Mesendoderm (in vitro differentiated cells): ENCODE data around the gene KLK6.
"Not testable (repeated sequence)": the region's sequence is repeated elsewhere in the genome, so short reads cannot be mapped to it uniquely, and the experiment has no call there.

Experiments
- DNase-seq: peaks from one replicate; pipeline ENCODE4 v3.0.0; 2013
- H2AK5ac ChIP-seq: 2 replicates; pipeline ENCODE4 v1.6.1; 2013; ENCODE audit warnings: low read length, inconsistent platforms
- H2BK120ac ChIP-seq: 2 replicates; pipeline ENCODE4 v1.6.1; 2013; ENCODE audit warnings: low read depth, mild to moderate bottlenecking, low read length, moderate library complexity, mixed read lengths
- H2BK15ac ChIP-seq: replicated peaks from 2 replicates; pipeline ENCODE4 v1.6.1; 2013; ENCODE audit warnings: low read depth, mild to moderate bottlenecking, moderate library complexity
- H2BK5ac ChIP-seq: 2 replicates; pipeline ENCODE4 v1.6.1; 2013; ENCODE audit warnings: low read length, inconsistent platforms
- H3K18ac ChIP-seq: 2 replicates; pipeline ENCODE4 v1.6.1; 2013; ENCODE audit warnings: mild to moderate bottlenecking, low read length, mixed read lengths
- H3K23ac ChIP-seq: one replicate; pipeline ENCODE4 v1.6.1; 2013; ENCODE audit warnings: low read length
- H3K27ac ChIP-seq: 2 replicates; pipeline ENCODE4 v1.5.1; 2013; ENCODE audit warnings: low read depth, mild to moderate bottlenecking, inconsistent platforms, low read length, moderate library complexity
- H3K27me3 ChIP-seq: 2 replicates; pipeline ENCODE4 v1.6.1; 2013; ENCODE audit warnings: low read length, control low read depth, mild to moderate bottlenecking, inconsistent platforms; ENCODE audit not compliant: insufficient read depth, poor library complexity
- H3K36me3 ChIP-seq: 2 replicates; pipeline ENCODE4 v1.6.1; 2013; ENCODE audit warnings: low read length, inconsistent platforms; ENCODE audit not compliant: control insufficient read depth, insufficient read depth
- H3K4ac ChIP-seq: one replicate; pipeline ENCODE4 v1.6.1; 2013; ENCODE audit warnings: low read depth, mild to moderate bottlenecking, low read length, moderate library complexity
- H3K4me1 ChIP-seq: 2 replicates; pipeline ENCODE4 v1.6.1; 2013; ENCODE audit warnings: low read depth, low read length, inconsistent platforms; ENCODE audit not compliant: control insufficient read depth
- H3K4me2 ChIP-seq: 2 replicates; pipeline ENCODE4 v1.6.1; 2013; ENCODE audit warnings: low read length
- H3K4me3 ChIP-seq: 2 replicates; pipeline ENCODE4 v1.5.1; 2013; ENCODE audit warnings: mild to moderate bottlenecking, low read length
- H3K56ac ChIP-seq: one replicate; pipeline ENCODE4 v1.6.1; 2013; ENCODE audit warnings: low read length
- H3K79me1 ChIP-seq: 2 replicates; pipeline ENCODE4 v1.6.1; 2013; ENCODE audit warnings: low read length, inconsistent platforms
- H3K79me2 ChIP-seq: 2 replicates; pipeline ENCODE4 v1.6.1; 2013; ENCODE audit warnings: mild to moderate bottlenecking, low read length; ENCODE audit not compliant: control insufficient read depth, insufficient read depth
- H3K9ac ChIP-seq: 2 replicates; pipeline ENCODE4 v1.6.1; 2013; ENCODE audit warnings: low read length, inconsistent platforms
- H4K5ac ChIP-seq: one replicate; pipeline ENCODE4 v1.6.1; 2013; ENCODE audit warnings: low read length
- H4K8ac ChIP-seq: one replicate; pipeline ENCODE4 v1.6.1; 2013; ENCODE audit warnings: low read depth, mild to moderate bottlenecking, control low read depth, low read length, moderate library complexity
- WGBS: extraction: QIAGEN DNeasy Blood & Tissue Kit; methylation state at CpG from one replicate; pipeline ENCODE4 v1.1.7; 2013; ENCODE audit warnings: low lambda C conversion rate, missing lambda C conversion rate; ENCODE audit not compliant: insufficient coverage; ENCODE audit errors: extremely low coverage; 5-methylcytosine and 5-hydroxymethylcytosine counted together

The KLK6 gene

DNA sequence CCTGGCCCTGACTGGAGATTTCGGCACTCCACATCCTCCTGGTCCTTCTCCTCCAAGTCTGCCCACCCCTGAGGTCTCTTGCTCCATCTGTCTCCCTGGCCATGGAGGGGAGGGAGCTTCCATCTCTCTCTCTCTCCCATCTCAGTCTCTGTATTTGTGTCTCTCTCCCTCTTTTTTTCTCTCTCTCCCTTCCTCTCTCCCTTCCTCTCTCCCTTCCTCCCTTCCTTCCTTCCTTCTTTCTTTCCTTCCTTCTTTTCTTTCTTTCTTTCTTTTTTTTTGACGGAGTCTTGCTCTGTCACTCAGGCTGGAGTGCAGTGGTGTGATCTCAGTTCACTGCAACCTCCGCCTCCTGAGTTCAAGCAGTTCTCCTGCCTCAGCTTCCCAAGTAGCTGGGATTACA is 419 bp upstream of the KLK6 start:
- H3K27ac ChIP-seq, H3K9ac ChIP-seq, H3K23ac ChIP-seq: not testable (repeated sequence)

DNA sequence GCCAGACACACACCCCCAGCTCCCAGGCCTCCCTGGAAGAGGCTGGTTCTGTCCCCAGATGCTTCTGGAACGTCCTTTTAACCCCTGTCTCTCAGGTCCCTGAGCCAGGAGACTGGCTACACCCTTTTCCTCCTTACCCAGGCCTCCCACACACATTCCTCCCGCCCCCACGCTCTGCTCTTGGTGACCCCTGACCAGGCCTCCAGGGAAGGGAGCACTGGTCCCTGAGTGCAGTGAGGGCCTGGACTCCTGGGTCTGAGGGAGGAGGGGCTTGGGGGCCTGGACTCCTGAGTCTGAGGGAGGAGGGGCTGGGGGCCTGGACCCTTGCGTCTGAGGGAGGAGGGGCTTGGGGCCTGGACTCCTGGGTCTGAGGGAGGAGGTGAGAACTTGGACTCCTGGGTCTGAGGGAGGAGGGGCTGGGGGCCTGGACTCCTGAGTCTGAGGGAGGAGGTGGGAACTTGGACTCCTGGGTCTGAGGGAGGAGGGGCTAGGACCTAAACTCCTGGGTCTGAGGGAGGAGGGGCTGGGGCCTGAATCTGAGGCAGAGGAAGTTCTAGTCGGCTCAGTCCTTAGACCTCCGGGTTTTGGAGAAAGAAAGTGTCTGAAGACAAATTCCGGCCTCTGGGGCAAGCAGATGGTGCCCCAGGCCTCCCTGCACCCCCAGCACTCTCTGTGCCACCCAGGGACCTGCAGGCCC is 527 bp downstream of the KLK6 start:
- no peak overlapping the region for H2BK5ac ChIP-seq
- H3K79me1 ChIP-seq, result no peaks in the 10 kb centered on the region
- H2BK120ac ChIP-seq, result no peak overlapping the region
- no peak overlapping the region for H3K9ac ChIP-seq
- H3K79me2 ChIP-seq, result no peaks in the 10 kb centered on the region
- no peak overlapping the region for H3K4me3 ChIP-seq
- H3K18ac ChIP-seq, result no peak overlapping the region
- no peaks in the 10 kb centered on the region for H3K36me3 ChIP-seq
- no peak overlapping the region for H2AK5ac ChIP-seq
- H3K27me3 ChIP-seq, result no peaks in the 10 kb centered on the region
- no peak for DNase-seq
- no peak overlapping the region for H3K4ac ChIP-seq
- no peak overlapping the region for H2BK15ac ChIP-seq
- H3K23ac ChIP-seq, result no peak overlapping the region
- WGBS, result no CpG with 5 or more reads among the region's 7 CpGs
- H3K56ac ChIP-seq, result no peak overlapping the region
- H3K27ac ChIP-seq, result no peak overlapping the region
- H4K8ac ChIP-seq, result no peak overlapping the region
- peaks cover 2% of the 10 kb centered on the region for H3K4me1 ChIP-seq
- no peak overlapping the region for H3K4me2 ChIP-seq
- no peak overlapping the region for H4K5ac ChIP-seq

More for the DNA sequence above, 419 bp upstream of the KLK6 start:
- not testable (repeated sequence) for H2BK15ac ChIP-seq, H3K4ac ChIP-seq, H3K4me2 ChIP-seq, H3K18ac ChIP-seq, H3K36me3 ChIP-seq, H2BK5ac ChIP-seq, H2BK120ac ChIP-seq, H2AK5ac ChIP-seq, H4K8ac ChIP-seq, H3K79me2 ChIP-seq, H3K79me1 ChIP-seq, DNase-seq, H4K5ac ChIP-seq, H3K4me3 ChIP-seq, H3K27me3 ChIP-seq, H3K4me1 ChIP-seq, H3K56ac ChIP-seq
- WGBS, result no CpG with 5 or more reads among the region's 3 CpGs

DNA sequence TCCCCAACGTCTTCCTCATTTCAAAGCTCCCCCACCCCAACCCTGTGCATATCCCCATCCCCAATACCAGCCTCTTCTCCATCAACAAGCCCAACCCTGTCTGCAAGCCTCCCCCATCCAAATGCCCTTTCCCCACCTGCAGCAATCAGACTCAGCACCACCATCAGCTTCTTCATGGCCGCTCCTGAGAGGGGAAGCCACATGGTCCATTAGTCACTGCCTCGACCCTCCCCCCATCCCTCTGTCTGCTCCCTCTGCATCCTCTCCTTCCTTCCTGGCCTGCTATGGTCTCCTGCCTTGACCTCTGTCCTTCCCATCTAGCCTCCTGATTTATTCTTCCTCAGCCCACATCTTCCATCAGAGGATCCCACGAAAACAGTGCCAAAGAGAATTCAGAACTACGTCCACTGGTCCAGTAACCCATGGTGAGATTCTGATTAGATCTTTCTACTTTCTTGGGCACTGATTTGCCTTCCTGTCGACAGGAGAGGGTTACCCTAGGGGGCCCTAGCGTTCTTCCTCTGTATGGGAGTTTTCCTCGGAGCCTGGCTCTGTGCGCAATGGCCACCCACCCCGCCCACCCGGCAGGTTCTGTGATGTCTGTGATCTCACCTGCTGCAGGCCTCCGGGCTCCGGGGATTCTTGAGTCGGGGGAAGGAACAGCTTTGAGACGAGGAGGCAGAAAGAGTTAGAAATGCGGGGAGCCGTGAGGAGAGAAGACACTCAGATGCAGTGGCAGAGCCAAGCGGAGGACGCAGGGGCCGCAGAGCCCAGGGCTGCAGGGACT is 1.3 kb downstream of the KLK6 start:
- Histone ChIP-seq H3K4me3 (no peak overlapping the region), H3K56ac (no peak overlapping the region), H2BK15ac (no peak overlapping the region), H3K4me2 (no peak overlapping the region), H3K23ac (no peak overlapping the region), H3K36me3 (no peaks in the 10 kb centered on the region), H3K4me1 (peaks cover 2% of the 10 kb centered on the region), H3K79me1 (no peaks in the 10 kb centered on the region), H4K8ac (no peak overlapping the region), H3K4ac (no peak overlapping the region), H3K79me2 (no peaks in the 10 kb centered on the region), H4K5ac (no peak overlapping the region), H2BK120ac (no peak overlapping the region), H2BK5ac (no peak overlapping the region), H2AK5ac (no peak overlapping the region), H3K27ac (no peak overlapping the region), H3K18ac (no peak overlapping the region), H3K27me3 (no peaks in the 10 kb centered on the region), H3K9ac (no peak overlapping the region)
- 100% methylated on average over 1 of the region's 20 CpGs for WGBS
- no peak for DNase-seq

DNA sequence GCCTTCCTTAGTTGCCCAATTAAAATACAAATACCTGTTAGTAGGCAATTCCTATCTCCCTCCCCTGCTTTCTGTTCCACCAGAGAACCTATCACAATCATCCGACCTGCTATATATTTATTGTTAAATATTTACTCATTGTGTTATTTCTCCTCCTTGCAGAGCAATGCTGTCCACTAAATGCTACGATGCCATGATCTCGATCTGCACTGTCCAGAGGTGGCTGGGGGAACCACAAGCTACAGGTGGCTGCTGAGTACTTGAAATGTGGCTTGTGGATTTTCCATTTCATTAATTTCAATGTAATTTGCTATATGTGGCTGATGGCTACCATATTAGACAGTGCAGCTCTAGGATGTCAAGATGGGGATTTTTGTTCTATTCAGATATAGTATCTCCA is 5.1 kb downstream of the KLK6 start:
- H2BK120ac ChIP-seq, result no peak overlapping the region
- H3K27me3 ChIP-seq, result no peaks in the 10 kb centered on the region
- no peaks in the 10 kb centered on the region for H3K36me3 ChIP-seq
- H4K8ac ChIP-seq, result no peak overlapping the region
- DNase-seq, result no peak
- no peak overlapping the region for H2BK5ac ChIP-seq
- H3K4me2 ChIP-seq, result no peak overlapping the region
- no peak overlapping the region for H3K4ac ChIP-seq
- no peak overlapping the region for H2BK15ac ChIP-seq
- H3K23ac ChIP-seq, result no peak overlapping the region
- no peak overlapping the region for H3K27ac ChIP-seq
- no peaks in the 10 kb centered on the region for H3K79me2 ChIP-seq
- H2AK5ac ChIP-seq, result no peak overlapping the region
- H3K4me3 ChIP-seq, result no peak overlapping the region
- no peaks in the 10 kb centered on the region for H3K79me1 ChIP-seq
- no CpG with 5 or more reads among the region's 3 CpGs for WGBS
- H3K56ac ChIP-seq, result no peak overlapping the region
- no peak overlapping the region for H3K18ac ChIP-seq
- peaks cover 2% of the 10 kb centered on the region for H3K4me1 ChIP-seq
- no peak overlapping the region for H4K5ac ChIP-seq
- H3K9ac ChIP-seq, result no peak overlapping the region

DNA sequence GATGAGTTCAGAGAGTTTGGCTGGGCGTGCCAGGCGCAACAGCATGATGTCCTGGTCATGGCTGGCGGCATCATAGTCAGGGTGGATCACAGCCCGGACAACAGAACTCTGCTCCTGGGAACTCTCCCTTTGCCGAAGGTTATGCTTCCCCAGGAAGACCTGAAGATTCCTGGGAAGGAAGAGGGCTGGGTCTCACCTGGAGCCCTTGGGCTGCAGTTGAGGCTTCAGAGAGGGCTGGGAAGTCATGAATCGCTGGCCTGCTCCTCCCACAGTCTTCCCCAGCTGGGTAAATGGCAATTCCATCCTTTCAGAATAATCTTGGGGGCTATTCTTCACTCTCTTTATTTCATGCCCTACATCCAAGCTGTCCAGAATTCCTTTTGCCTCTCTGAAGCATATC is 6.0 kb downstream of the KLK6 start:
- H4K8ac ChIP-seq, result no peak overlapping the region
- H3K56ac ChIP-seq, result no peak overlapping the region
- no peaks in the 10 kb centered on the region for H3K27me3 ChIP-seq

More for the DNA sequence above, 6.0 kb downstream of the KLK6 start:
- no peak overlapping the region for H3K9ac ChIP-seq
- no peak overlapping the region for H3K18ac ChIP-seq
- H3K23ac ChIP-seq, result no peak overlapping the region
- WGBS, result no CpG with 5 or more reads among the region's 6 CpGs
- no peaks in the 10 kb centered on the region for H3K79me2 ChIP-seq
- no peak overlapping the region for H3K4me3 ChIP-seq
- H2AK5ac ChIP-seq, result no peak overlapping the region
- no peaks in the 10 kb centered on the region for H3K79me1 ChIP-seq
- DNase-seq, result no peak
- no peak overlapping the region for H4K5ac ChIP-seq
- no peak overlapping the region for H3K27ac ChIP-seq
- no peak overlapping the region for H3K4me2 ChIP-seq
- H2BK120ac ChIP-seq, result no peak overlapping the region
- no peak overlapping the region for H2BK15ac ChIP-seq
- H2BK5ac ChIP-seq, result no peak overlapping the region
- no peak overlapping the region for H3K4ac ChIP-seq
- peaks cover 2% of the 10 kb centered on the region for H3K4me1 ChIP-seq
- no peaks in the 10 kb centered on the region for H3K36me3 ChIP-seq
